Measurements from ENCODE around the gene MCC. TPM values are rescaled to one million over a fixed set of nuclear protein-coding genes. Genes with fewer than 3 reads are reported as not detected.

MCC gene
- total and polyA plus RNA-seq, 12 donors: 4.2 to 34.1 (median 25.2) TPM

DNA sequence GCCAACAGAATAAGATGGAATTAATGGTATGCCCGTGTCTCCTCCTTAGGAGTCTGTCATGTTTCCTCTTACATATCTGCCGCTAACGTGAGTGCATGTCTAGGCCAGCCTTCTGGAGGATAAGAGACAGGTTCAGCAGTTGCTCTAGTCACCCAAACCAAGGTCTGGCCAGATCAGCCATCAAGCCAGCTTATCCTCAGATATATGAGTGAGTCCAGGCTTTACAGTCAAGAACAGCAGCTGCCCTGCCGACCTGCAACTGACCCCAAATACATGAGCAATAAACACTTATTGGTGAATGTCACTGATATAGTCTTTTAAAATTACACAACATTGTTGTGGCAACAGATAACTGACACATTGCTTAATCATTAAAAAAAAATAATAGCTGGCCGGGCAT is 177.0 kb downstream of the MCC start:
- intact Hi-C loops (cut with DNase I): no loop called here
- 86 to 87% methylated on average over 5 of the region's 5 CpGs for WGBS, 2 donors
- H3K9me3 ChIP-seq: no peaks in the 10 kb centered on the region
- TF ChIP-seq, protein P1, sequence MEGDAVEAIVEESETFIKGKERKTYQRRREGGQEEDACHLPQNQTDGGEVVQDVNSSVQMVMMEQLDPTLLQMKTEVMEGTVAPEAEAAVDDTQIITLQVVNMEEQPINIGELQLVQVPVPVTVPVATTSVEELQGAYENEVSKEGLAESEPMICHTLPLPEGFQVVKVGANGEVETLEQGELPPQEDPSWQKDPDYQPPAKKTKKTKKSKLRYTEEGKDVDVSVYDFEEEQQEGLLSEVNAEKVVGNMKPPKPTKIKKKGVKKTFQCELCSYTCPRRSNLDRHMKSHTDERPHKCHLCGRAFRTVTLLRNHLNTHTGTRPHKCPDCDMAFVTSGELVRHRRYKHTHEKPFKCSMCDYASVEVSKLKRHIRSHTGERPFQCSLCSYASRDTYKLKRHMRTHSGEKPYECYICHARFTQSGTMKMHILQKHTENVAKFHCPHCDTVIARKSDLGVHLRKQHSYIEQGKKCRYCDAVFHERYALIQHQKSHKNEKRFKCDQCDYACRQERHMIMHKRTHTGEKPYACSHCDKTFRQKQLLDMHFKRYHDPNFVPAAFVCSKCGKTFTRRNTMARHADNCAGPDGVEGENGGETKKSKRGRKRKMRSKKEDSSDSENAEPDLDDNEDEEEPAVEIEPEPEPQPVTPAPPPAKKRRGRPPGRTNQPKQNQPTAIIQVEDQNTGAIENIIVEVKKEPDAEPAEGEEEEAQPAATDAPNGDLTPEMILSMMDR (IDR thresholded peaks at IDR 0.05): no peak
- no peak overlapping the region for H3K27ac ChIP-seq
- no peaks in the 10 kb centered on the region for H3K27me3 ChIP-seq
- H3K4me3 ChIP-seq: no peak overlapping the region
- no peaks in the 10 kb centered on the region for H3K4me1 ChIP-seq
- no peaks in the 10 kb centered on the region for H3K36me3 ChIP-seq
- ATAC-seq (no peak), DNase-seq (no peak)

GRCh38 chr5:113302120-113302519 is 186.1 kb downstream of the MCC start:
- TF ChIP-seq, protein P1 (IDR thresholded peaks at IDR 0.05): no peak
- DNase-seq (no peak), ATAC-seq (no peak)
- intact Hi-C loops (cut with DNase I): no loop called here
- Histone ChIP-seq H3K27ac (no peak overlapping the region), H3K27me3 (peaks cover 0 to 4% (median 0%) of the 10 kb centered on the region in 7 donors), H3K4me1 (no peaks in the 10 kb centered on the region), H3K4me3 (no peak overlapping the region), H3K36me3 (no peaks in the 10 kb centered on the region), H3K9me3 (no peaks in the 10 kb centered on the region)
- WGBS, 2 donors: 91 to 97% methylated on average over 2 of the region's 2 CpGs

- intact Hi-C loops (cut with DNase I): loop anchor here in 7 of 10 donors (5.0 to 10.0 kb wide), 5 partner anchors 85 to 255 kb away; no protein-coding TSS in a partner anchor
- ATAC-seq (no peak), DNase-seq (no peak)
- H3K4me1 ChIP-seq: peaks cover 0 to 16% (median 10%) of the 10 kb centered on the region in 9 donors
- no peaks in the 10 kb centered on the region for H3K36me3 ChIP-seq
- H3K9me3 ChIP-seq: no peaks in the 10 kb centered on the region
- peaks cover 0 to 24% (median 0%) of the 10 kb centered on the region in 7 donors for H3K27me3 ChIP-seq
- WGBS, 2 donors: 97 to 100% methylated on average over 1 of the region's 1 CpG
- no peak overlapping the region for H3K27ac ChIP-seq
- no peak overlapping the region for H3K4me3 ChIP-seq
- TF ChIP-seq, protein P1 (IDR thresholded peaks at IDR 0.05): no peak
Observed at GRCh38 chr5:113299591-113299990, 188.7 kb downstream of the MCC start.

DNA sequence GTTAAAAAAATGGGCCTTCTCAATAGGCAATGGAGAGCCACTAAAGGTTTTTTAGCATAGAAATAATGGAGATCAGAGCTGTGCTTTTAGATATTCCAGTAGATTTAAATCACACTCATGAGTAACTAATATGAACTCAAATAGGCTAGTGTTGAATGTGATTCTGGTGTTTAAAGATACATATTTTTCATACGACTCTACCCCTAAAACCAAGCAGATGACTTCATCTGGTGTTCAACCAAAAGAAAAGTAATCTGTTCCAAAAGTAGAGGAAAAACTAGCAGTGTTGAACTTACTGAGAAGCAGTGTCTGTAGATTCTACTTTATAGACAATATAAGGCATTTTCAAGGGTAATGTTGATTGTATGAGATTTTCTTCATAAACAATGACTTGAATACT is 191.6 kb downstream of the MCC start:
- Histone ChIP-seq H3K36me3 (no peaks in the 10 kb centered on the region), H3K9me3 (no peaks in the 10 kb centered on the region), H3K27ac (no peak overlapping the region), H3K4me3 (no peak overlapping the region), H3K4me1 (peaks cover 0 to 31% (median 23%) of the 10 kb centered on the region in 9 donors), H3K27me3 (peaks cover 0 to 52% (median 0%) of the 10 kb centered on the region in 7 donors)
- TF ChIP-seq, protein P1 (IDR thresholded peaks at IDR 0.05): no peak
- intact Hi-C loops (cut with DNase I): loop anchor here in 7 of 10 donors (5.0 to 10.0 kb wide), 5 partner anchors 82 to 252 kb away; no protein-coding TSS in a partner anchor
- ATAC-seq (no peak), DNase-seq (no peak)
- 83 to 91% methylated on average over 1 of the region's 1 CpG for WGBS, 2 donors

All from heart right ventricle (tissue), 16 donors.